ENCODE data around the gene KLHL29. TPM values are rescaled to one million over a fixed set of nuclear protein-coding genes. Genes with fewer than 3 reads are reported as not detected.

Gene KLHL29
- total RNA-seq, 2 experiments from 2014 or later: 2.5 to 2.7 TPM

DNA sequence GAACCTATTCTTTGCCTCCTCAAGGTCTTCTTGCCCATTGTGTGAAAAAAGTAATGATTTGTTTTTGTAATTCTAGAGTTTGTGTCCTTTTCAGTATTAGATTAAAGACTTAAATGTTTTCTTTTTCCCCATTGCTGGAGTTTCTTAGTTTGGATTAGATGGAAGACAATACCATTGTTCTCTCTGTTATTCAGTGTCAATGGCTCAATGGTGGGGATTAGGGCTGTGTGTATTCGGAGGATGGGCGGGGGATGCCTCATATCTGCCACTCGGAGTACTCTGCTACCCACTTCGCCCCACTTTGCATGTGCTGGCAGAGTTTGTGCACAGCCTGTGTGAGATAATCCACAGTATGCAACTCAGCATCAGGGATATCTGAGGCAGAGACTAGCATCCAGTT is 90.1 kb downstream of the KLHL29 start:
- H3K27ac Mint-ChIP-seq: no peak overlapping the region
- no peaks in the 10 kb centered on the region for H3K4me1 ChIP-seq (ENCODE audit: insufficient read depth, low read length)
- no peaks in the 10 kb centered on the region for H3K9me3 Mint-ChIP-seq
- no peaks in the 10 kb centered on the region for H3K36me3 ChIP-seq (ENCODE audit: insufficient read depth, low read length)
- intact Hi-C loops (cut with DNase I, micrococcal nuclease): no loop called here
- H3K4me1 Mint-ChIP-seq (ENCODE audit: low read depth): no peaks in the 10 kb centered on the region
- no peak overlapping the region for H3K4me3 ChIP-seq (ENCODE audit: low read length)
- no peaks in the 10 kb centered on the region for H3K9me3 ChIP-seq (ENCODE audit: control insufficient read depth in 1 of 2, insufficient read depth in 1 of 2, low read length in 2 of 2)
- H3K36me3 Mint-ChIP-seq (ENCODE audit: low read depth): no peaks in the 10 kb centered on the region
- H3K27me3 Mint-ChIP-seq: peaks cover 26% of the 10 kb centered on the region
- POLR2A ChIA-PET: no interaction called here
- no peak overlapping the region for H3K4me3 Mint-ChIP-seq
- no peak overlapping the region for H3K27ac ChIP-seq (ENCODE audit: low read depth in 1 of 2, low read length in 2 of 2)
- DNase-seq: no peak
- ATAC-seq (ENCODE audit: poor library complexity): no peak
- H3K27me3 ChIP-seq (ENCODE audit: control insufficient read depth in 1 of 2, insufficient read depth in 2 of 2, low read length in 2 of 2): peaks cover 0 to 3% of the 10 kb centered on the region in 2 experiments
- CTCF ChIA-PET: no interaction called here
- TF ChIP-seq, protein P1, sequence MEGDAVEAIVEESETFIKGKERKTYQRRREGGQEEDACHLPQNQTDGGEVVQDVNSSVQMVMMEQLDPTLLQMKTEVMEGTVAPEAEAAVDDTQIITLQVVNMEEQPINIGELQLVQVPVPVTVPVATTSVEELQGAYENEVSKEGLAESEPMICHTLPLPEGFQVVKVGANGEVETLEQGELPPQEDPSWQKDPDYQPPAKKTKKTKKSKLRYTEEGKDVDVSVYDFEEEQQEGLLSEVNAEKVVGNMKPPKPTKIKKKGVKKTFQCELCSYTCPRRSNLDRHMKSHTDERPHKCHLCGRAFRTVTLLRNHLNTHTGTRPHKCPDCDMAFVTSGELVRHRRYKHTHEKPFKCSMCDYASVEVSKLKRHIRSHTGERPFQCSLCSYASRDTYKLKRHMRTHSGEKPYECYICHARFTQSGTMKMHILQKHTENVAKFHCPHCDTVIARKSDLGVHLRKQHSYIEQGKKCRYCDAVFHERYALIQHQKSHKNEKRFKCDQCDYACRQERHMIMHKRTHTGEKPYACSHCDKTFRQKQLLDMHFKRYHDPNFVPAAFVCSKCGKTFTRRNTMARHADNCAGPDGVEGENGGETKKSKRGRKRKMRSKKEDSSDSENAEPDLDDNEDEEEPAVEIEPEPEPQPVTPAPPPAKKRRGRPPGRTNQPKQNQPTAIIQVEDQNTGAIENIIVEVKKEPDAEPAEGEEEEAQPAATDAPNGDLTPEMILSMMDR (IDR thresholded peaks at IDR 0.05): no peak

DNA sequence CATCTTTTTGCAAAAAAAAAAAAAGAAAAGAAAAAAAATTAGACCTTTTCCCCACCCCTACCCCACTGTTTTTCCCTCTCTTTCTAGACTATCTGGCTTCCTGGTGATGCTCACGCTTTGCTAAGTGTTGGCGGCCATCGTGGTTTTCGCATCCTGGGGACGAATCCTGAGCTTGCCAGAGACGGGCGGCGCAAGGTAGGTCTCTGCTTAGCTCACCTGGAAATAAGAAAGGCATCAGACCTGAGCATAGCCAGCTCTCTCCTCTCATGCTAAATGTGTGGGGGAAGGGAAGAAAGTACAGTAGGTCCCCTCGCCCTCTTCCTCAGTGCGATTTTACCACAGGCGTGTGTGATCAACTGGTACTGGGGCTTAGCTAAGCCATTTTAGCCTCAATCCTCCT is 90.5 kb downstream of the KLHL29 start:
- no peaks in the 10 kb centered on the region for H3K9me3 Mint-ChIP-seq
- Histone ChIP-seq H3K36me3 (ENCODE audit: insufficient read depth, low read length) (no peaks in the 10 kb centered on the region), H3K9me3 (ENCODE audit: control insufficient read depth in 1 of 2, insufficient read depth in 1 of 2, low read length in 2 of 2) (no peaks in the 10 kb centered on the region), H3K4me1 (ENCODE audit: insufficient read depth, low read length) (no peaks in the 10 kb centered on the region), H3K27ac (ENCODE audit: low read depth in 1 of 2, low read length in 2 of 2) (no peak overlapping the region), H3K27me3 (ENCODE audit: control insufficient read depth in 1 of 2, insufficient read depth in 2 of 2, low read length in 2 of 2) (peaks cover 0 to 3% of the 10 kb centered on the region in 2 experiments), H3K4me3 (ENCODE audit: low read length) (no peak overlapping the region)
- ATAC-seq (ENCODE audit: poor library complexity) (no peak), DNase-seq (no peak)
- POLR2A ChIA-PET: no interaction called here
- H3K4me1 Mint-ChIP-seq (ENCODE audit: low read depth): no peaks in the 10 kb centered on the region
- no peaks in the 10 kb centered on the region for H3K36me3 Mint-ChIP-seq (ENCODE audit: low read depth)
- intact Hi-C loops (cut with DNase I, micrococcal nuclease): no loop called here
- no peak overlapping the region for H3K27ac Mint-ChIP-seq
- no peak overlapping the region for H3K4me3 Mint-ChIP-seq
- TF ChIP-seq, protein P1 (IDR thresholded peaks at IDR 0.05): no peak
- peaks cover 26% of the 10 kb centered on the region for H3K27me3 Mint-ChIP-seq
- CTCF ChIA-PET: no interaction called here

DNA sequence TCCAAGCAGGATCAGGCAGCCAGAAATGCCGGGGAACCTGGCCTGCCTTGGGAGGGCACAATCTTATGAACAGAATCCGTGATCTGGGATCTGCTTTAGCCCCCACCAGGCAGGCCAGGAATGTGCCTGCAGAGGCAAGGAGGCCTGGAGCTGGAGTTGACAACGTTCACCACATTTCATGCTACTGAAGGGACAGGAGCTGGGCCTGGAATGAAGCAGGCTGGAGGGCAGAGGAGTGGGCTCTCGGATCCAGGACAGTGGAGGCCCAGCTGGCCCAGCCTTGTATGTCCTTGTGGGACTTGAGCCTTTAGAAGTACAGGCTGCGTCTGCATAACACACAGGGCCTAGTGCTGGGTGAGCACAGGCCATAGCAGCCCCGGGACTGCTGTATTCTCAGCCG is 91.8 kb downstream of the KLHL29 start:
- Histone ChIP-seq H3K9me3 (ENCODE audit: control insufficient read depth in 1 of 2, insufficient read depth in 1 of 2, low read length in 2 of 2) (no peaks in the 10 kb centered on the region), H3K4me1 (ENCODE audit: insufficient read depth, low read length) (no peaks in the 10 kb centered on the region), H3K36me3 (ENCODE audit: insufficient read depth, low read length) (no peaks in the 10 kb centered on the region), H3K27ac (ENCODE audit: low read depth in 1 of 2, low read length in 2 of 2) (no peak overlapping the region), H3K4me3 (ENCODE audit: low read length) (no peak overlapping the region), H3K27me3 (ENCODE audit: control insufficient read depth in 1 of 2, insufficient read depth in 2 of 2, low read length in 2 of 2) (no peaks in the 10 kb centered on the region)
- DNase-seq (no peak), ATAC-seq (ENCODE audit: poor library complexity) (no peak)
- Mint-ChIP-seq H3K27me3 (peaks cover 30% of the 10 kb centered on the region), H3K36me3 (ENCODE audit: low read depth) (no peaks in the 10 kb centered on the region), H3K9me3 (no peaks in the 10 kb centered on the region), H3K4me3 (no peak overlapping the region), H3K27ac (no peak overlapping the region), H3K4me1 (ENCODE audit: low read depth) (no peaks in the 10 kb centered on the region)
- TF ChIP-seq, protein P1 (IDR thresholded peaks at IDR 0.05): no peak
- intact Hi-C loops (cut with DNase I, micrococcal nuclease): no loop called here
- POLR2A ChIA-PET: no interaction called here
- CTCF ChIA-PET: no interaction called here
